COR-L47 (cell line): ENCODE measurements around the gene PRX.
A peak's percentile ranks its signal among the peaks of the same experiment; 100 is the strongest.

Source experiments
- DNase-seq: peaks from one replicate; lab custom pipeline; 2025; lab: John Stamatoyannopoulos, UW

The PRX gene

GRCh38 chr19:40365010-40365409, 48.2 kb downstream of the PRX start:
- DNase-seq = no peak

- DNase-seq = no peak
Observed at GRCh38 chr19:40363069-40363468, 50.1 kb downstream of the PRX start.

DNA sequence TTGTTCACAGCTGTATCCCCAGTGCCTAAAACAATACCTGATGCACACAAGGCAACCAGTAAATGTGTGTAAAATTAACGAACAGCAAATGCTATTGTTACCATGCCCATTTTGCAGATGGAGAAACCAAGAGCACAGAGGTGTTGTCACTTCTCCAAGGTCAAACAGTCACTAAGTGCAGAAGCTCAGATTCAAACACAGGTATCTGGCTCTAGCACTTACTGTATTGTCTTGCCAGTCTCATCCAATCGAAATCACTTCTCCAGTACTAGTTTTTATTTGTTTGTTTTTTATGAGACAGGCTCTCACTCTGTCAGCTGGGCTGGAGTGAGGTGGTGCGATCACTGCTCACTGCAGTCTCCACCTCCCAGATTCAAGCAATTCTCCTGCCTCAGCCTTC, 51.0 kb downstream of the PRX start:
- DNase-seq = no peak

GRCh38 chr19:40360708-40361241, 52.4 kb downstream of the PRX start:
- no peak for DNase-seq

GRCh38 chr19:40360020-40360707, 53.0 kb downstream of the PRX start:
- DNase-seq = no peak

DNA sequence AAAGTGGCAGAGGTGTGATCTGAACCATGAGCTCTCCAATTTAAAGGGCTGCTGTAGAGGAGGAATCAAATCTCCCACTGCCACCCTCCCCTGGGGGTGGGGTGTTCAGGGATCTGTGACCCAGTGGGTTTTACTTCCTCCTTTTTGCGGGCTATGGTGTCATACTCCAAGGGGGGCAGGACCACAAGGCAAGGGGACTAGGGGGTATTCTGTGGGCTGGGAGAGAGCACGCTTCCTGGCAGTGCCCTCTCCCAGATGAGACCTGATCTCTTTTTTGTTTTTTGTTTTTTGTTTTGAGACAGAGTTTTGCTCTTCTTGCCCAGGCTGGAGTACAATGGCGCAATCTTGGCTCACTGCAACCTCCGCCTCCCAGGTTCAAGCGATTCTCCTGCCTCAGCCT, 54.4 kb downstream of the PRX start:
- DNase-seq = no peak

DNA sequence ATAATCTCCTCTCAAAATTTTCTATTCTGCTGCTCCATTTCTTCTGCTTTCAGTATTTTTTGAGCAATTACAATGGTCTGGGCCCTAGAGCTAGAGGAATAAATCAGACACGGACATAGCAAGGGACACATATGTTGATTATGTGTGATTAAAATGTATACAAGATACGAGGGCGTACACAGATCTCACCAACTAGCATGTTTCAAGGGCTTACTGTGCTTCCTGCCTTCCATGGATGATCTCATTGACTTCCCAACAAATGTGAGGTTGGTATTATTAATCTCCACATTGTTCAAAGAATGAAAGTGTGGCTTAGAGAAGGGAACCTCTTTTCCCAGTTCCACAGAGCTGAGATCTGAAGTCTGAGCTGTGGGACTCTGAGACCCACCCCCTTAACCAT, 55.5 kb downstream of the PRX start:
- DNase-seq = no peak

DNA sequence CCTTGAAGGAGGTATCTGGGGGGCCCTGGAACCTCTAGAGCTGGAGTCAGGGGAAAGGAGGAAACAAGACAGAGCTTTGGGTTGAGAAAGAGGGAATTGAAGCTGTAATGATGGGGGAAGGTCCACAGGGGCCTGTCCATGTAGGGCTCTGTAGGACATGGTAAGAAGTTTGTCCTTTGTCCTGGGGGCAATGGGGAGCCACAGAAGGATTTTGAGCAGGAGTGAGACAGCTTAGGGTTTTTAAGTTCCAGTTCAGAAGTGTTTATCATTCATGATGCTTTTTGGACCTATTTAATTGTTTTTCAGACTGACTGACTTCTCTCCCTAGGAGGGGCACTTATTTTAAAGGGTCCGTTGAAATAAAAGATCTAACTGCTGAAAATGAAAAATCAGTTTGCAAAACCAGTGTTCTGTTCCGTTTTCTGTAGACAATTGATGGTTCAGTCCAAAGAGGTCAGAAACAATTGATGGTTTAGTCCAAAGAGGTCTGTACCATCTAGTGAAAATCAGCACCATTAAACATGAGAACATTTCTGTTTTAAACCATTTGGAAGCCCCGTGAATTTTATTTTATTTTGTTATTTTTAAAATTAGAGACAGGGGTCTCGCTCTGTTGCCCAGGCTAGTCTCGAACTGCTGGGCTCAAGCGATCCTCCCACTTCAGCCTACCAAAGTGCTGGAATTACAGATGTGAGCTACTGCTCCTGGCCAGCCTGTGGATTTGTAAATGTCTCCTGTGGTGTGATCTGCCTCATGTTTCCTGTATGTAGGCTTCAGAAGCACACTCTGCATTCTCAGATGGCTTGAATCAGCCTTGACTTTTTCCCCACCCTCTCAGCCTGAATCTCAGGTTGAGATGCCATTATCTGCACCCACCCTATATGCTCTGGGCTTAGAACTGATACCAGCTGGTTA, 56.2 kb downstream of the PRX start:
- no peak for DNase-seq

DNA sequence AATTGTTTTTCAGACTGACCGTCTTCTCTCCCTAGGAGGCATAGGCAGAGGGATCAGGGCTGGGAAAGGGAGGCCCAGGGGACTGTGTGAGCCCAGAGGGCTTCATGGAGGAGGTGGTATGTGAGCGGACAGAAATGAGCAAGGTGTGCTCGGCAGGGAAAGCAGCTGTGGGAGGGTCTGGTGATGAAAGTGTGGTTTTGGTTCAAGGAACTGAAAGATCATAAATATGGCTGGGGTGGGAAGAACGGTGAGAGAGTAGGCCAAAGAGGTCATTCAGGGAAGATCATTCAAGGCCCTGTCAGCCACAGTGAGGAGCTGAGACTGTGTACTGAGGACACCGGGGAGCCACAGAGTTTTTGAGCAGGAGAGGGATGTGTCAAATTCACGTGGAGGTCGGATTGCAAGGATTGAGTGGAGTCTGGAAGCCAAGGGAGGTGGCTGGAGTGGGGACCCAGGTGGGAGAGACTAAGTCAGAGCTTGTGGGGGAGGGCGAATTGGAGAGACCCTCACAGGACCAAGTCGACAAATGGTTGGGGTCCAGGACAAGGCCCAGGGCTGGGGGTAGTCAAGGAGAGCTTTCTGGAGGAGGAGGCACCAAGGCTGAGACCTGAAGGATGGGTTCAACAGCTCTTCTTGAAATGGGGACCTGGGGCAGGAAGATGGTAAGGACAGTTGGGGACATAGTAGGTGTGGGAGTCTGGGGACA, 57.0 kb downstream of the PRX start:
- no peak for DNase-seq

DNA sequence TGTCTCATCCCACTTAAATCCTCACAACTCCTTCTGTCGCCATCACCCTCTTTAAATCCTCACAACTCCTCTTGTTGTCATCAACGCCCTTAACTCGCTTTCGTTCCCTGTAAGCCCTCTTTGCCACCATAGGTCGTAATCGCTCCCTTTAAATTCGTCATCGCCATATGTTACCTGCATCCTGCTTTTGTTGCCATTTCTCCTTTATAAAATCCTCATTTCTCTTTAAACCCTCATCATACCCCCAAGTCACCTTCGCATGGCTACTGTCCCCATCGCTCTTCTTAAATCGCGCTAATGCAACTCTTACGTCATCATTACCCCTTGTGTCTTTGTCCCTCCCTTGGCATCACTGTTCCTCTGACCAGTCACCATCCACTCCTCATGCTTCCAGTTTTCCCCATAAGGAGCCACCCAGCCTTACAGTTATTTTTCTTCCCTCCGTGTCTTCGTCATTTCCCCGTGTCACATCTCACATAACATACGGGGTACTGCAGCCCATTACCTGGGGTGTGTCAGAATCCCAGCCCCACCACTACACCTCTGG, 64.1 kb downstream of the PRX start:
- DNase-seq = no peak

DNA sequence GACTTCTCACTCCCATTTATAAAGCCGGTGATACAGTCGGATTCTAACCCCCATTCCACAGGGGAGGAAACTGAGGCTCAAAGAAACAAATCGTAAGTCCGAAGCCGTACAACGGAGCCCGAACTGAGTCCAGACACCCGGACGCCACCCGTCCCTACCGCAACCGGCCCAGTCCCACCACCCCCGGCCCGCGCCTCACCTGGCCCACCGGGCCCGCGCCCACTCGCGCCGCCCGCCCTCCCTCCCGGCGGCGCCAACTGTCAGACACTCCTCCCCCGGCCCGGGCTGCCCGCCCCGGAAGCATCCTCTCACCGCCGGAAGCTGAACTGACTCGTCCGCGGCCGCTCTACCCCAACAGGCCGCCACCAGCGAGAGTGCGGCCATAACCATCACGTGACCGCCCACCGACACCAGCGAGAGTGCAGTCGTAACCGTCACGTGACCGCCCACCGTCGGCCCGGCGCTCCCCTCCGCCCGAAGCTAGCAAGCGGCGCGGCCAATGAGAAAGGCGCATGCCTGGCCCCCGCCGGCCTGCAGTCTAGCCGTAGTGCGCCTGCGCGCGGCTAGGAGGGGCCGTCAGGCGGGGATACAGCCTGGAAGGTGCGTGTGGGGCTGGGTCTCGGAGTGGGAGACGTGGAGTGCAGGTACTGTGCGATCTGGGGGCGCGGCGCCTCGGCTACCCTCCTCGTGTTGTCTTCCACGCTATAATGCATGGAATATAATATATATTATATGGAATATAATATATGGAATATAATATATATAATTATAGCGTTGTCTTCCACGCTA, 64.9 kb downstream of the PRX start, which contains the start of the genes C19orf47 and PLD3:
Gene C19orf47 (minus strand): TSS at position 273 of the 789 bp plus-strand sequence. CDS start 6,540 bp downstream, outside the sequence.
Gene PLD3 (plus strand): TSS at position 571 of the 789 bp plus-strand sequence. CDS start 17,789 bp downstream, outside the sequence.
- DNase-seq = peak; percentile 99

DNA sequence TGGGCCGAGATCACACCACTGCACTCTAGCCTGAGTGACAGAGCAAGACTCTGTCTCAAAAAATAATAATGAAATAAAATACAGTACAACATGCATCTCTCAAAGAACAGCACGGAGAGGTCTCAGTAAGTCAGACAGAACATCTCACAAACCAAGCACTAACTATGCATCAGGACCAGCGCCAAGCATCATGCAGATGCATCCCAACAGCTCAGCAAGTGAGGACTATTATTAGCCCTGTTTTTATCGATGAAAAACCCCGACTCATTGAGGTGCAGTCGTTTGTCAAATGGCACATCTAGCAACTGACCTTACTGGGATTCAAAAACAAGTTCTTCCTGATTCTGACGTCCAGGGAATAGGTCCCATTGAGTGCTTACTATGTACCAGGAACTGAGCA, 68.8 kb downstream of the PRX start:
- DNase-seq = no peak
